Esophagus squamous epithelium (tissue), 5 donors: ENCODE results near the gene CDC34. TPM values are rescaled to one million over a fixed set of nuclear protein-coding genes. Genes with fewer than 3 reads are reported as not detected.

Source experiments
- DNase-seq: peaks from one replicate; lab custom pipeline; 2025; lab: John Stamatoyannopoulos, UW
- H3K27ac ChIP-seq, 4 donors: fragments of 200-600 bp; sonication (generic); one replicate each; pipeline ENCODE4 v1.5.1; 2016 to 2019; ENCODE audit warnings: mild to moderate bottlenecking in 1 of 4
- H3K27me3 ChIP-seq, 4 donors: fragments of 200-600 bp; sonication (generic); 1 replicate in 3 of 4; 2 replicates in 1 of 4; pipeline versions ENCODE4 v1.5.1 to v1.6.0; 2017 to 2021; ENCODE audit warnings: antibody characterized with exemption in 1 of 4
- H3K36me3 ChIP-seq, 3 donors: fragments of 200-600 bp; sonication (generic); one replicate each; pipeline ENCODE4 v1.5.1; 2016 to 2019
- H3K4me1 ChIP-seq, 3 donors: fragments of 200-600 bp; sonication (generic); one replicate each; pipeline ENCODE4 v1.5.1; 2017 to 2019
- H3K4me3 ChIP-seq, 4 donors: fragments of 200-600 bp; sonication (generic); 1 replicate in 3 of 4; 2 replicates in 1 of 4; pipeline ENCODE4 v1.5.1; 2016 to 2019; ENCODE audit warnings: mild to moderate bottlenecking in 2 of 4, moderate library complexity in 1 of 4
- H3K9me3 ChIP-seq, 3 donors: fragments of 200-600 bp; sonication (generic); one replicate each; pipeline ENCODE4 v1.5.1; 2016 to 2019
- POLR2A ChIP-seq, 4 donors: fragments of 450-650 bp; IDR thresholded peaks; one replicate each; pipeline ENCODE4 v1.6.1; 2017; ENCODE audit warnings: antibody characterized with exemption in 4 of 4, mild to moderate bottlenecking in 4 of 4, moderate library complexity in 3 of 4
- WGBS, 2 donors: methylation state at CpG; one replicate each; pipeline ENCODE4 v1.1.5; 2018; 5-methylcytosine and 5-hydroxymethylcytosine counted together
- intact Hi-C: fragments of 100-400 bp; cut with DNase I; formaldehyde crosslinking; loops from one replicate; pipeline ENCODE4 v1.15.0; 2022
- total RNA-seq, 4 donors: library from RNA; depleted of rRNA; stranded (reverse); fragments of >200 nt; gene quantifications; one replicate each; pipeline ENCODE4 v1.1.0, GENCODE V29; 2016
- TF ChIP-seq, protein P1 (sequence below), 6 experiments: fragments of 450-650 bp in 4 of 6; fragments of 200-600 bp in 2 of 6; sonication (generic) in 2 of 6; IDR thresholded peaks; one replicate each; pipeline ENCODE4 v1.5.1; 2016 to 2019; ENCODE audit warnings: antibody characterized with exemption in 6 of 6, mild to moderate bottlenecking in 4 of 6, moderate library complexity in 4 of 6
- donor health status: DM: yes; HTN: yes; CAD: no.

CDC34 gene
- total RNA-seq, 4 donors from 2014 or later = 33.5 to 53.5 (median 34.5) TPM

GRCh38 chr19:525029-525428 lies 6.5 kb upstream of the CDC34 start:
- intact Hi-C loops = no loop called here
- TF ChIP-seq, protein P1, sequence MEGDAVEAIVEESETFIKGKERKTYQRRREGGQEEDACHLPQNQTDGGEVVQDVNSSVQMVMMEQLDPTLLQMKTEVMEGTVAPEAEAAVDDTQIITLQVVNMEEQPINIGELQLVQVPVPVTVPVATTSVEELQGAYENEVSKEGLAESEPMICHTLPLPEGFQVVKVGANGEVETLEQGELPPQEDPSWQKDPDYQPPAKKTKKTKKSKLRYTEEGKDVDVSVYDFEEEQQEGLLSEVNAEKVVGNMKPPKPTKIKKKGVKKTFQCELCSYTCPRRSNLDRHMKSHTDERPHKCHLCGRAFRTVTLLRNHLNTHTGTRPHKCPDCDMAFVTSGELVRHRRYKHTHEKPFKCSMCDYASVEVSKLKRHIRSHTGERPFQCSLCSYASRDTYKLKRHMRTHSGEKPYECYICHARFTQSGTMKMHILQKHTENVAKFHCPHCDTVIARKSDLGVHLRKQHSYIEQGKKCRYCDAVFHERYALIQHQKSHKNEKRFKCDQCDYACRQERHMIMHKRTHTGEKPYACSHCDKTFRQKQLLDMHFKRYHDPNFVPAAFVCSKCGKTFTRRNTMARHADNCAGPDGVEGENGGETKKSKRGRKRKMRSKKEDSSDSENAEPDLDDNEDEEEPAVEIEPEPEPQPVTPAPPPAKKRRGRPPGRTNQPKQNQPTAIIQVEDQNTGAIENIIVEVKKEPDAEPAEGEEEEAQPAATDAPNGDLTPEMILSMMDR (IDR thresholded peaks at IDR 0.05) = no peak
- TF ChIP-seq POLR2A (IDR thresholded peaks at IDR 0.05) = no peak
- Histone ChIP-seq H3K4me3 (no peak overlapping the region), H3K9me3 (no peaks in the 10 kb centered on the region), H3K27me3 (peaks cover 0 to 23% (median 1%) of the 10 kb centered on the region in 4 donors), H3K36me3 (peaks cover 0 to 2% (median 0%) of the 10 kb centered on the region in 3 donors), H3K4me1 (no peaks in the 10 kb centered on the region), H3K27ac (no peak overlapping the region)
- no peak for DNase-seq
- 49 to 67% methylated on average over 4 to 7 of the region's 18 CpGs for WGBS, 2 donors

DNA sequence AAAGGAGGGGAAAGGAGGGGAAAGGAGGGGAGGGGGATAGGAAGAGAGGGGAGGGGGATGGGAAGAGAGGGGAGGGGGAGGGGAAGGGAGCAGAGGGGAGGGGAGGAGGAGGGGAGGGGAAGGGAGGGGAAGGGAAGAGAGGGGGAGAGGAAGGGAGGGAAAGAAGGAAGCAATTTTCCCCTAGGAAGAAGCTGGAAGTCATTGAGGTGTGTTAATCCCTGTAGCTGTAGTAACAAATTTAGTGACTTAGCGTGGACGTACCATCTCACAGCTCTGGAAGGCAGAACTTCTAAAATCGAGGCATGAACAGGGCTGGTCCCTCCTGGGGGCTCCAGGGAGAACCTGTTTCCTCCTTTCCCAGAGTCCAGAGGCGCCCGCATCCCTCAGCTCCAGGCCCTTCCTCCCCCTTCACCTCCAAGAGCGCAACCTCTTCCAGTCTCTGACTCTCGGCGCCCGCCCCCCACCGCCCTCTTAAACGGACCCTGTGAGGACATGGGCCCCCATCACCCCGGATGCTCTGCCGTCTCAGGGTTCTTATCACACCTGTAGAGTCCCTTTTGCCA lies 5.6 kb upstream of the CDC34 start:
- H3K4me3 ChIP-seq = no peak overlapping the region
- no peak for DNase-seq
- H3K36me3 ChIP-seq = no peaks in the 10 kb centered on the region
- TF ChIP-seq POLR2A (IDR thresholded peaks at IDR 0.05) = no peak
- TF ChIP-seq, protein P1 (IDR thresholded peaks at IDR 0.05) = no peak
- peaks cover 0 to 23% (median 1%) of the 10 kb centered on the region in 4 donors for H3K27me3 ChIP-seq
- WGBS, 2 donors = 35 to 41% methylated on average over 10 to 13 of the region's 13 CpGs
- no peak overlapping the region for H3K27ac ChIP-seq
- intact Hi-C loops = no loop called here
- H3K4me1 ChIP-seq = peaks cover 0 to 7% (median 0%) of the 10 kb centered on the region in 3 donors
- no peaks in the 10 kb centered on the region for H3K9me3 ChIP-seq

- peak overlapping the region; percentile 89 to 99 (median 97) for H3K27ac ChIP-seq
- peaks cover 20 to 40% (median 21%) of the 10 kb centered on the region in 3 donors for H3K4me1 ChIP-seq
- intact Hi-C loops = no loop called here
- 25 to 43% methylated on average over 13 to 21 of the region's 38 CpGs for WGBS, 2 donors
- peaks cover 0 to 4% (median 0%) of the 10 kb centered on the region in 3 donors for H3K36me3 ChIP-seq
- H3K27me3 ChIP-seq = peaks cover 0 to 17% (median 1%) of the 10 kb centered on the region in 4 donors
- no peak for TF ChIP-seq POLR2A (IDR thresholded peaks at IDR 0.05)
- TF ChIP-seq, protein P1 (IDR thresholded peaks at IDR 0.05) = no peak
- no peaks in the 10 kb centered on the region for H3K9me3 ChIP-seq
- H3K4me3 ChIP-seq = peak overlapping the region; percentile 93 to 99 (median 97)
- no peak for DNase-seq
Measured at GRCh38 chr19:530134-531008, 1.2 kb upstream of the CDC34 start.

DNA sequence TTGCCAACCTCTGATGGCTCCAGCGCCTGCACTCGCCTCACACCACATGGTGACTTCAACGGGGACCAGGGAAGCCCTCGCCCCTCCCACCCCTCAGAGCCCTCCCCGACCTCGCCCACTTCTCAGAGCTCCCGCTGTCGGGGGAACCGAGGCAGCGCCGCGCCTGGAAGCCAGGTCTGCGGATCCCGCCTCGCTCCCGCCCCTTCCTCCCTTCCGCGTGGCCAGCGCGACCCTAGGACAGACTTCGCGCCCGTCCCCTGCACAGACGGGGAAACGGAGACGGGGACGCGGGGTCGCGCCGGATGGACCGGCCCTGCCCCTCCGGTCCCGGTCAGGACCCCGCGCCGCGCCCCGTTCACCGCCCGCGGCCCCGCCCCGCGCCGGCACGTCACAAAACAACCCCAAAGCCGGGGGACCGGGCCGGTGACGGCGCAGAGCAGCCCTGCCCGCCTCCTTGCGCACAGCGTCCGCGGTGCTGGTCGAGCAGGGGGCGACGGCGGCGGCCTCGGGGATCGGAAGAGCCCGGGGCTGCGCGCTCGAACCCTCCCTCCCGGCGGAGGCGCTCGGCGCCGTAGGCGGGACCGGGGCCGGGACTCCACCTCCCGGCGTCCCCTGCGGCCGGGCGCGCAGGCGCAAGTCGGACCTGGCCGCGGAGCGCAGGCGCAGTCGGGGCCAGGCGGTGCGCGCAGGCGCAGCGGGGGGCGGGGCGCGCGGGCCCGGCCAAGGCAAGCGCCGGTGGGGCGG lies 379 bp upstream of the CDC34 start:
- H3K36me3 ChIP-seq = peaks cover 4 to 13% (median 4%) of the 10 kb centered on the region in 3 donors
- peaks cover 0 to 10% (median 1%) of the 10 kb centered on the region in 4 donors for H3K27me3 ChIP-seq
- H3K9me3 ChIP-seq = no peaks in the 10 kb centered on the region
- no peak for DNase-seq
- WGBS, 2 donors = 0% methylated on average over 1 to 2 of the region's 103 CpGs
- H3K4me3 ChIP-seq = peak overlapping the region; percentile 93 to 99 (median 97)
- intact Hi-C loops = no loop called here
- peaks cover 22 to 44% (median 23%) of the 10 kb centered on the region in 3 donors for H3K4me1 ChIP-seq
- peak in 2 of 4 donors; percentile 49 to 74 for TF ChIP-seq POLR2A (IDR thresholded peaks at IDR 0.05)
- TF ChIP-seq, protein P1 (IDR thresholded peaks at IDR 0.05) = peak in 3 of 6 experiments; percentile 6 to 16 (median 11)
- H3K27ac ChIP-seq = peak overlapping the region; percentile 89 to 99 (median 97)
